Measurements from ENCODE around the gene MYH11.
"Not testable (repeated sequence)": the region's sequence is repeated elsewhere in the genome, so short reads cannot be mapped to it uniquely, and the experiment has no call there.

- TF ChIP-seq CTCF, POLR2A (IDR thresholded peaks at IDR 0.05): not testable (repeated sequence)
These were observed 6.3 kb downstream of the MYH11 start for GRCh38 chr16:15850555-15850954.
